Measurements from ENCODE around the gene ZNF248.
"Not testable (repeated sequence)": the region's sequence is repeated elsewhere in the genome, so short reads cannot be mapped to it uniquely, and the experiment has no call there.

Gene ZNF248

DNA sequence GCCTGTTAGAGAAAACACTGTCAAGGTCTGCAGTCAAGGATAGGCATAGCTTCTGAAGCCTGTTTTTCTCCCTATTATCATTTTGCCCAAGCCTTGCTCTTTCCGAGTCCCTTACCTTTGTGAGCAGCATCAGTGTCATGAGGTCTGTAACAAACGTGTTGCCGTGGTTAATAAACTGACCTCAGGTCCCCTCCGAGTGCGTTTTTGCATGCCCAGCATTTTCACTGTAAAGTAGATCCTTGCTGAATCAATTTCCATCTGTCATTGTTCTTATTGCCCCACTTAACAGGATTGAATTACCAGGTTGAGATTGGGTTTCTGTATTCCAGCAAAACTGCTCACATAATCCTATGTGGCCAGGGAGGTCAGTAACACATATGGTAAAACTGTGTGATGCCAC lies 110.3 kb downstream of the ZNF248 start:
- Histone ChIP-seq H3K9ac (ENCODE audit: low read depth, low read length) (no peak overlapping the region), H3K4me1 (ENCODE audit: control insufficient read depth, insufficient read depth, low read length) (no peaks in the 10 kb centered on the region), H3K27me3 (ENCODE audit: control insufficient read depth, insufficient read depth, low read length) (no peaks in the 10 kb centered on the region), H3K9me3 (ENCODE audit: control insufficient read depth, insufficient read depth, low read length) (peaks cover 93% of the 10 kb centered on the region), H3K27ac (ENCODE audit: low read depth, low read length) (no peak overlapping the region), H3K36me3 (ENCODE audit: control insufficient read depth, insufficient read depth, low read length) (no peaks in the 10 kb centered on the region), H3K4me3 (ENCODE audit: low read depth, low read length) (no peak overlapping the region)

DNA sequence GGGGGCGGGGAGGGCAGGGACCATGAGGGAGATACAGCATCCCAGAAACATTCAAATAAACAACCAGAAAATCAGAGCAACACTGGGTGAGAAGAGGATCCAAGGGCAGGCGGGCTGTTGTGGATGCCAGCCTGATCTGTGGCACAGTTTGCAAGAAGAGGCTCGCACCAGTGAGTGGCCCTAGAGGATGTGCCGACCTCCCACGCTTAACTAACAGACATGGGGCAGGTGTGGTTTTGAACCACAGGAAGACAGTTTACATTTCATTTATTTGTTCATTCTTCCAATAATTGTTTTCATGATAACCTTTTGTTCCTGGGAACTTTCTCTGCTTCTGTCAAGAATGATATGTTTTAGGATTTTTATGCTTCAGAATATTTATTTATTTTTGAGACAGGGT lies 115.6 kb downstream of the ZNF248 start:
- Histone ChIP-seq H3K4me3 (ENCODE audit: low read depth, low read length) (no peak overlapping the region), H3K9me3 (ENCODE audit: control insufficient read depth, insufficient read depth, low read length) (peaks cover 88% of the 10 kb centered on the region), H3K36me3 (ENCODE audit: control insufficient read depth, insufficient read depth, low read length) (no peaks in the 10 kb centered on the region), H3K9ac (ENCODE audit: low read depth, low read length) (no peak overlapping the region), H3K4me1 (ENCODE audit: control insufficient read depth, insufficient read depth, low read length) (no peaks in the 10 kb centered on the region), H3K27me3 (ENCODE audit: control insufficient read depth, insufficient read depth, low read length) (no peaks in the 10 kb centered on the region), H3K27ac (ENCODE audit: low read depth, low read length) (no peak overlapping the region)

DNA sequence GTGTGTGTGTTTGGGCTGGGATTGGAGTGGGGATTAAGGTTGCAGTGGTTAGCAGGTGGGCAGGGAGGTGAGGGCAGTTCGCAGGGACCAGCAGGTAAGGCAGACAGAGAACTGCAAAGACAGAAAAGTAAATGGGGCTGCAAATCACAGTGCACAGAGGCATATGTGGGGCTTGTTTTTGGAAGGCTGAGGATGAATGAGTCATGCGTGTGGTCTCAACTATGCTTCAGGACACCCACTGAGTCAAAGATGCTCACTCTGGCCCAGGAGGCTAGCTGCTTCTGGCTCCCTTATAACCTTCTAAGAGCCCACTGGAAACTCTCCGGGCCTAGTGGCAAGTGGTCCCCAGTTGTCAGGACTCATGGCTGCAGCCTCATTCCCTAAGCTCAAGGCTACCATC lies 118.2 kb downstream of the ZNF248 start:
- H3K9ac ChIP-seq (ENCODE audit: low read depth, low read length) = no peak overlapping the region

DNA sequence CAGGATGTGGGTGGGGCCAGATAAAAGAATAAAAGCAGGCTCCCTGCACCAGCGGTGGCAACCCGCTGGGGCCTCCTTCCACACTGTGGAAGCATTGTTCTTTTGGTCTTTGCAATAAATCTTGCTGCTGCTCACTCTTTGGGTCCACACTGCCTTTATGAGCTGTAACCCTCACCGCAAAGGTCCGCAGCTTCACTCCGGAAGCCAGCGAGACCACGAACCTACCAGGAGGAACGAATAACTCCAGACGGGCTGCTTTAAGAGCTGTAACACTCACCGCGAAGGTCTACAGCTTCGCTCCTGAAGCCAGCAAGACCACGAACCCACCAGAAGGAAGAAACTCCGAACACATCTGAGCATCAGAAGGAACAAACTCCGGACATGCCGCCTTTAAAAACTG lies 119.2 kb downstream of the ZNF248 start:
- H3K4me3 ChIP-seq (ENCODE audit: low read depth, low read length); H3K36me3 ChIP-seq (ENCODE audit: control insufficient read depth, insufficient read depth, low read length); H3K27ac ChIP-seq (ENCODE audit: low read depth, low read length); H3K27me3 ChIP-seq (ENCODE audit: control insufficient read depth, insufficient read depth, low read length); H3K4me1 ChIP-seq (ENCODE audit: control insufficient read depth, insufficient read depth, low read length); H3K9ac ChIP-seq (ENCODE audit: low read depth, low read length): not testable (repeated sequence)
- H3K9me3 ChIP-seq (ENCODE audit: control insufficient read depth, insufficient read depth, low read length) = peaks cover 81% of the 10 kb centered on the region

More for the DNA sequence above, 118.2 kb downstream of the ZNF248 start:
- Histone ChIP-seq H3K36me3 (ENCODE audit: control insufficient read depth, insufficient read depth, low read length) (no peaks in the 10 kb centered on the region), H3K4me3 (ENCODE audit: low read depth, low read length) (no peak overlapping the region), H3K27ac (ENCODE audit: low read depth, low read length) (no peak overlapping the region), H3K9me3 (ENCODE audit: control insufficient read depth, insufficient read depth, low read length) (peaks cover 83% of the 10 kb centered on the region), H3K4me1 (ENCODE audit: control insufficient read depth, insufficient read depth, low read length) (no peaks in the 10 kb centered on the region), H3K27me3 (ENCODE audit: control insufficient read depth, insufficient read depth, low read length) (no peaks in the 10 kb centered on the region)

DNA sequence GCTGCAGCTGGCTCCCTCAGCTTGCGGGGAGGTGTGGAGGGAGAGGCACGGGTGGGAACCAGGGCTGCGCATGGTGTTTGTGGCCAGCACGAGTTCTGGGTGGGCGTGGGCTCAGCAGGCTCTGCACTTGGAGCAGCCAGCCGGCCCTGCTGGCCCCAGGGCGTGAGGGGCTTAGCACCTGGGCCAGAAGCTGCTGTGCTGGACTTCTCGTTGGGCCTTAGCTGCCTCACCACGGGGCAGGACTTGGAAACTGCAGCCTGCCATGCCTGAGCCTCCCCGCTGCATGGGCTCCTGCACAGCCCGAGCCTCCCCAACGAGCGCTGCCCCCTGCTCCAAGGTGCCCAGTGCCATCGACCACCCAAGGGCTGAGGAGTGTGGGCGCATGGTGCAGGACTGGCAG lies 120.1 kb downstream of the ZNF248 start:
- Histone ChIP-seq H3K9me3 (ENCODE audit: control insufficient read depth, insufficient read depth, low read length) (peaks cover 85% of the 10 kb centered on the region), H3K36me3 (ENCODE audit: control insufficient read depth, insufficient read depth, low read length) (no peaks in the 10 kb centered on the region), H3K4me1 (ENCODE audit: control insufficient read depth, insufficient read depth, low read length) (no peaks in the 10 kb centered on the region), H3K4me3 (ENCODE audit: low read depth, low read length) (no peak overlapping the region), H3K27me3 (ENCODE audit: control insufficient read depth, insufficient read depth, low read length) (no peaks in the 10 kb centered on the region), H3K27ac (ENCODE audit: low read depth, low read length) (no peak overlapping the region), H3K9ac (ENCODE audit: low read depth, low read length) (no peak overlapping the region)

DNA sequence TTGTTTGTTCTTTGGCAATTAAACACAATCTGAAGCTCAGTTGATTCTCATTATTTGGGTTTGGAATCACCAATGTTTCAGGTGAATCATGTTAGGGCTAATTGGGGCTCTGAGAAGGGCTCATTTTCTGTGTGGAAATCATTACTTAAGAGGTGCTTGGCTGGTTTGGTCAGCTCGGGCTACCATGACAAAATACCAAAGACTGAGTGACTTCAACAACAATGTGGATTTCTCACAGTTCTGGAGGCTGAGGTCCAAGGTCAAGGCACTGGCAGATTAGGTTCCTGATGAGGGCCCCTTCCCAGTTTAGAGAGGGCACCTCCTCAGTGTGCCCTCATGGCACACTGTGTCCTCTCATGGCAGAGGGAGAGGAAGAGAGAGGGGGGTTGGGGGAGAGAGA lies 121.3 kb downstream of the ZNF248 start:
- peaks cover 88% of the 10 kb centered on the region for H3K9me3 ChIP-seq (ENCODE audit: control insufficient read depth, insufficient read depth, low read length)
- H3K4me1 ChIP-seq (ENCODE audit: control insufficient read depth, insufficient read depth, low read length) = no peaks in the 10 kb centered on the region
- H3K27me3 ChIP-seq (ENCODE audit: control insufficient read depth, insufficient read depth, low read length) = no peaks in the 10 kb centered on the region
- H3K36me3 ChIP-seq (ENCODE audit: control insufficient read depth, insufficient read depth, low read length) = no peaks in the 10 kb centered on the region
- H3K4me3 ChIP-seq (ENCODE audit: low read depth, low read length) = no peak overlapping the region
- no peak overlapping the region for H3K27ac ChIP-seq (ENCODE audit: low read depth, low read length)
- no peak overlapping the region for H3K9ac ChIP-seq (ENCODE audit: low read depth, low read length)

DNA sequence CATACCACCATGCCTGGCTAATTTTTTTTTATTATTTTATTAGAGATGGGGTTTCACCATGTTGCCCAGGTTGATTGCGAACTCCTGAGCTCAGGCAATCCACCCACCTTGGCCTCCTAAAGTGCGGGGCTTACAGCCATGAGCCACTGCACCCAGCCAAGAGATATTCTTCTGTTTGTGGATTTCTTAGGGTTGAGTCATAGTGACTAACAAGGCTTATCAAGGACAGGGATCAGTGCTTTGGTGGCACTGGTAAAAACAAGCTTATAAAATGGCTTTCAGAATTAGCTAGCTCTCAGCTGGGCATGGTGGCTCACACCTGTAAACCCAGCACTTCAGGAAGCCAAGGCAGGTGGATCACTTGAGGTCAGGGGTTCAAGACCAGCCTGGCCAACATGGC lies 122.4 kb downstream of the ZNF248 start:
- Histone ChIP-seq H3K27ac (ENCODE audit: low read depth, low read length) (no peak overlapping the region), H3K9ac (ENCODE audit: low read depth, low read length) (no peak overlapping the region), H3K27me3 (ENCODE audit: control insufficient read depth, insufficient read depth, low read length) (no peaks in the 10 kb centered on the region), H3K9me3 (ENCODE audit: control insufficient read depth, insufficient read depth, low read length) (peaks cover 88% of the 10 kb centered on the region), H3K4me3 (ENCODE audit: low read depth, low read length) (no peak overlapping the region), H3K4me1 (ENCODE audit: control insufficient read depth, insufficient read depth, low read length) (no peaks in the 10 kb centered on the region), H3K36me3 (ENCODE audit: control insufficient read depth, insufficient read depth, low read length) (no peaks in the 10 kb centered on the region)
